Measurements from ENCODE around the gene TBC1D3C.
"Not testable (repeated sequence)": the region's sequence is repeated elsewhere in the genome, so short reads cannot be mapped to it uniquely, and the experiment has no call there.

TBC1D3C gene

GRCh38 chr17:38068534-38068933, at the start of gene TBC1D3C:
Gene TBC1D3C (minus strand): TSS chr17:38068634. CDS start chr17:38067066, 1,568 bp downstream.
- DNase-seq (ENCODE audit: low read depth in 2 of 3, low spot score in 2 of 3) = not testable (repeated sequence)

DNA sequence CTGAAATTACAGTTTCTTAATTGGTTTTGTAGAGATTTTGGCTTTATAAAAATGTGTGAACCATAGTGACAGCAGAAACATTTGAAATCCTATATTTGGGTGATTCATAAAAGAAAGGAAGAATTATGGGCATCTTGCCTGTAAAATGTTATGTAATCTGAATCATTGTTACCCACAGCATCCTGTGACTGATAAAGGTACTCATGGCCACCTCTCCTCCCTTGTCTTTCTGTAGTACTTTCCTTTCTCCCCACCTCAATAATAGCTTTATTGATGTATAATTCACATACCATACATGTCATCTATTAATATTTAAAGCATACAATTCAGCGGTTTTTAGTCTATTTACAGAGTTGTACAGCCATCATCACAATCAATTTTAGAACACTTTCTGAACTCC, 30.8 kb upstream of the TBC1D3C start:
- not testable (repeated sequence) for DNase-seq (ENCODE audit: low read depth in 2 of 3, low spot score in 2 of 3)

GRCh38 chr17:38094059-38094694, 25.7 kb upstream of the TBC1D3C start:
- DNase-seq (ENCODE audit: low read depth in 2 of 3, low spot score in 2 of 3) = not testable (repeated sequence)

- not testable (repeated sequence) for DNase-seq (ENCODE audit: low read depth in 2 of 3, low spot score in 2 of 3)
These were observed 19.7 kb upstream of the TBC1D3C start for GRCh38 chr17:38088120-38088519.

DNA sequence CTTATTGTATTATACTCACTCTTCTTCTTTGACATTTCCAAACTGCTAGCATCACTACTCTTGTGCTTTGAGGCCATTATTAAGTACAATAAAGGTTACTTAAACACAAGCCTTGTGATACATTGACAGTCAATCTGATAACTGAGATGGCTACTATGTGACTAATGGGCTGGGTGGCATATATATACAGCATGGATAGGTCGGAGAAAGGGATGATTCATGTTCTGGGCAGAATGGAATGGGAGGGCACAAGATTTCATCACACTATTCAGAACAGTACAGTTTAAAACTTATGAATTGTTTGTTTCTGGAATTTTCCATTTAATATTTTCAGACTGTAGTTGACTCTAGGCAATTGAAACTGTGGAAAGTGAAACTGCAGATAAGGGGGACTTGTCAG, 18.9 kb upstream of the TBC1D3C start:
- DNase-seq (ENCODE audit: low read depth in 2 of 3, low spot score in 2 of 3) = not testable (repeated sequence)
